HG03139 (cell line): Measurements from ENCODE around the gene PRELP.
"Not testable (repeated sequence)": the region's sequence is repeated elsewhere in the genome, so short reads cannot be mapped to it uniquely, and the experiment has no call there.

Source experiments
- ATAC-seq: cut with Tn5 transposase; IDR thresholded peaks from one replicate; pipeline ENCODE4 v1.9.1; 2021; ENCODE audit not compliant: unreplicated experiment

The PRELP gene

GRCh38 chr1:203475012-203475981 is at the start of gene PRELP:
TSS of gene PRELP (plus strand) at chr1:203475806. CDS start at chr1:203483185, 7,379 bp downstream.
- ATAC-seq: no peak

DNA sequence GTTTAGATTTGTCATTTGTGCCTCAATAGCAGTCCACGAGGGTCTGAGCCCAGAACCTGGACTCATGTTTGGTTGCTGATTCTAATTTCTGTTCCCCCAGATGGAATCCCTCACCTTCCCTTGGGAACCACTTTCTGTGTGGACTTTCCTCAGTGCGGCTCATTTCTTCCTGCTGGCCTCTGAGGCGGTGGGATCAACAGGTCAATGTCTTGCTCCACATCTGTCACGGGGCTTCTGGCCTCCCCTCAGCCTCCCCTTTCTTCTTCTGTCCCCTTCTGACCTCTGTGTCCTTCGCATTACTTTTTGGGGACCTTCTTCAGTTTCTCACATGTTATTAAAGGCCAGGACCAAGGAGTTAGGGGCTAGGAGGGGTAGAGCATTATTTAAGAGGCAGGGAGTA is 49.2 kb upstream of the PRELP start:
- ATAC-seq: no peak

- ATAC-seq: no peak
Observed at GRCh38 chr1:203426870-203427269, 48.7 kb upstream of the PRELP start.

- ATAC-seq: no peak
Observed at GRCh38 chr1:203427451-203427850, 48.2 kb upstream of the PRELP start.

GRCh38 chr1:203428981-203429599 is 46.5 kb upstream of the PRELP start:
- no peak for ATAC-seq

- ATAC-seq: no peak
Observed at GRCh38 chr1:203435615-203436014, 40.0 kb upstream of the PRELP start.

DNA sequence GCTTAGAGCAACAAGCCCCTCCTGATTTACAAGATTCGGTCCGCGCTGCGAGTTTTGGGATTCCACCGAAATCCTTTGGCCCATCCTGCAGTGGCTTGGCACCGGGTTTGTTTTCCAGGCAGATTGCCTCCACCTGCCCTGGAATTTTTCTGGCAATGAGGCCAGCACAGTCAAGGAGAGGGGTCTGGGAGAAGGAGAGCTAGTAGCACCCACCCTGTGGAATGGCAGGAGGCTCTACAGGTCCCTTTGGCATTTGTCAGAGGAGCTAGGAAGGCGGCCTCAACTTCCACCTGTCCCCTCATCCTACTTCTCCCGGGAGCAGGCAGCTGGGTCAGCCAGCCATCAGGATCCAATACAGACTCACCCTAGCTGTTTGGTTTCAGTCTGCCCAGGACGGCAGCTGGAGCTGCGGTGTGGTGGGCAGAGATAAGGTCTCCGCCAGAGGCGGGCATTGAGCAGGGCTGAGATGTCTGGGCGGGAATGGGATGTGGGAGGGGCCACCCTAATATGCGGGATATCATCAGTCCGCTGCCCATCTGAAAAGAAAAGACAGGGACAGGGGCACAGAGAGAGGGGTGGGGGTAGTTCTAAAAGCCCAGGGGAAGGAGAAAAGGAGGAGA is 37.8 kb upstream of the PRELP start:
- ATAC-seq: no peak

GRCh38 chr1:203439131-203439730 is 36.4 kb upstream of the PRELP start:
- no peak for ATAC-seq

GRCh38 chr1:203440771-203441170 is 34.8 kb upstream of the PRELP start:
- ATAC-seq: no peak

- no peak for ATAC-seq
Observed at GRCh38 chr1:203441766-203442165, 33.8 kb upstream of the PRELP start.

DNA sequence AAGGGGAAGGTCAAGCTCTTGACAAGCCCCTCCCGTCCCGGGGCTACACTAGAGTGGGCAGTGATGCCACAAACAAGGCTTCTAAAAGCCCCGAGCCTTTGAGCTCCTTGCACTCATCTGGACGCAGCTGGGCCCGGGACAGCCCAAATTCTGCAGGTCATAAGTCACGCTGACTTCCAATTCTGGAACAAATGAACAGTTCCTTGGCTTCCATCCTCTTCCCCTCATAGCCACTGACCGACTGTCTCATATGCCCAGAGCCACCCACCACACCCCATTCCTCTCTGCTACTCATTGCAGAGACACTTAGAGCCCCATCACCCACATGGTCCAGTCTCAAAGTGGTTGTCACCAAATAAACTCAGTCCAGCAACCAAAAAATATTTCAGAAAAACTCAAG is 32.8 kb upstream of the PRELP start:
- ATAC-seq: no peak

DNA sequence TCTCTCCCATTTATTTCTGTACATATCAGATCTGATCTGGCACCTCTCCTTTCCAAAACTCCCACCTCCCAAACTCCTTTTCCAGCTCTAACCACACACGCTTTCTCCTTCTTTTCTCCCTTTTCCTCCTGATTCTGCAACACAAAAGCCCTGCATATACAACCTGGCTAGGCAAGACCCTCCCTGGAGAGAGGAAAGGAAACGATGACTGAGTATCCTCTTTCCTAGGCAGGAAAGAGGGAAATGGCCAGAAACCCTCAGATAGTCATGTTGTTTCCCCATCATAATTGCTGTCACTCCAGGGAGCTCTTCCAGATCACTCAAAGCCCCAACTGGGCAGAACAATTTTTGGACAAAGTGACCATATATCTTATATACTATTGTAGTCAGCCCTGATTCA is 32.3 kb upstream of the PRELP start:
- ATAC-seq: no peak

- ATAC-seq: no peak
Observed at GRCh38 chr1:203444171-203444576, 31.4 kb upstream of the PRELP start.

GRCh38 chr1:203447151-203447550 is 28.5 kb upstream of the PRELP start:
- no peak for ATAC-seq

DNA sequence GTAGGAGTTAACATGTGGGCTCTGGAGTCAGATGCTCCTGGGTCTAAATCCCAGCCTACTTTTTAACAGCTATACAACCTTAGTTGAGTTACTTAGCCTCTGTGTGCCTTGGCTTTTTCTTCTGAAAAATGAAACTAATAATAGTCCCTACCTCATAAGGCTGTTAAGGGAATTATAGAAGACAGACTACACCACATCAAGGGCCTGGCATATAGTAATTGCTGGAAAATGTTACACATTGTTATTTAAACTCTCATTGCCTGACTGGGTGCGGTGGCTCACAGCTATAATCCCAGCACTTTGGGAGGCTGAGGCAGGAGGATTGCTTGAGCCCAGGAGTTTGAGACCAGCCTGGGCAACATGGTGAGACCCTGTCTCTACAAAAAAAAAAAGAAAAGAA is 28.0 kb upstream of the PRELP start:
- ATAC-seq: not testable (repeated sequence)

GRCh38 chr1:203448521-203449061 is 27.0 kb upstream of the PRELP start:
- no peak for ATAC-seq

DNA sequence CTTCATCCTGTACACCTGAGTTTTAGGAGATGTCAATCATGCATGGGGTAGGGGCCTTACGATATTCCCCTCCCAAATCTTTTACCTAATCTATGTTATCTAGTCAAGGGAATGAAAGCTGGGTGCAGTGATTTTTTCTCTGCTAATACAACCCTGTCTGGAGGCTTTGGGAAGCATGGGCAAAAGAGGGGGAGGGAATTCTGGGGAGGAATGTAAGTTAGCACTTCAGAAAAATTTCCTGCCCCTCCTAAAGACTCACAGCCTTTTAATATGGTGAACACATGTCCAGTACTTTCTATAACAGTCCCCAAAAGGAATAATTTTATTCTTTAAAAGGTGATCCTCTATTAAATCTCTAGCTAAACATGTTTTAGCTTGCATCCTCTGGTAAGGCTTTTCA is 25.6 kb upstream of the PRELP start:
- no peak for ATAC-seq

- no peak for ATAC-seq
Observed at GRCh38 chr1:203450479-203451149, 25.0 kb upstream of the PRELP start.

GRCh38 chr1:203451836-203452784 is 23.5 kb upstream of the PRELP start:
- no peak for ATAC-seq
